GM19240 (cell line): ENCODE results near the gene OR10P1.
"Not testable (repeated sequence)": the region's sequence is repeated elsewhere in the genome, so short reads cannot be mapped to it uniquely, and the experiment has no call there.

ENCODE experiments used
- DNase-seq: peaks from one replicate; pipeline ENCODE4 v3.0.0; 2011; ENCODE audit warnings: low spot score; ENCODE audit not compliant: insufficient read length

Gene OR10P1, protein sequence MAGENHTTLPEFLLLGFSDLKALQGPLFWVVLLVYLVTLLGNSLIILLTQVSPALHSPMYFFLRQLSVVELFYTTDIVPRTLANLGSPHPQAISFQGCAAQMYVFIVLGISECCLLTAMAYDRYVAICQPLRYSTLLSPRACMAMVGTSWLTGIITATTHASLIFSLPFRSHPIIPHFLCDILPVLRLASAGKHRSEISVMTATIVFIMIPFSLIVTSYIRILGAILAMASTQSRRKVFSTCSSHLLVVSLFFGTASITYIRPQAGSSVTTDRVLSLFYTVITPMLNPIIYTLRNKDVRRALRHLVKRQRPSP

DNA sequence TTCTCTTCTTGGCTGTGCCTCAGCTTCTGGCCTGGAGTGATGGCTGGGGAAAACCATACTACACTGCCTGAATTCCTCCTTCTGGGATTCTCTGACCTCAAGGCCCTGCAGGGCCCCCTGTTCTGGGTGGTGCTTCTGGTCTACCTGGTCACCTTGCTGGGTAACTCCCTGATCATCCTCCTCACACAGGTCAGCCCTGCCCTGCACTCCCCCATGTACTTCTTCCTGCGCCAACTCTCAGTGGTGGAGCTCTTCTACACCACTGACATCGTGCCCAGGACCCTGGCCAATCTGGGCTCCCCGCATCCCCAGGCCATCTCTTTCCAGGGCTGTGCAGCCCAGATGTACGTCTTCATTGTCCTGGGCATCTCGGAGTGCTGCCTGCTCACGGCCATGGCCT lies at the start of gene OR10P1:
OR10P1 (plus strand) TSS at position 40 of the 400 bp plus-strand sequence; CDS start at position 40, 0 bp downstream.
- DNase-seq = no peak

DNA sequence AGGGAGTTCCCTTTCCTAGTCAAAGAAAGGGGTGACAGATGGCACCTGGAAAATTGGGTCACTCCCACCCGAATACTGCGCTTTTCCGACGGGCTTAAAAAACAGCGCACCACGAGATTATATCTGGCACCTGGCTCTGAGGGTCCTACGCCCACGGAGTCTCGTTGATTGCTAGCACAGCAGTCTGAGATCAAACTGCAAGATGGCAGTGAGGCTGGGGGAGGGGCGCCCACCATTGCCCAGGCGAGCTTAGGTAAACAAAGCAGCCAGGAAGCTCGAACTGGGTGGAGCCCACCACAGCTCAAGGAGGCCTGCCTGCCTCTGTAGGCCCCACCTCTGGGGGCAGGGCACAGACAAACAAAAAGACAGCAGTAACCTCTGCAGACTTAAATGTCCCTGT lies 46.5 kb upstream of the OR10P1 start:
- not testable (repeated sequence) for DNase-seq

DNA sequence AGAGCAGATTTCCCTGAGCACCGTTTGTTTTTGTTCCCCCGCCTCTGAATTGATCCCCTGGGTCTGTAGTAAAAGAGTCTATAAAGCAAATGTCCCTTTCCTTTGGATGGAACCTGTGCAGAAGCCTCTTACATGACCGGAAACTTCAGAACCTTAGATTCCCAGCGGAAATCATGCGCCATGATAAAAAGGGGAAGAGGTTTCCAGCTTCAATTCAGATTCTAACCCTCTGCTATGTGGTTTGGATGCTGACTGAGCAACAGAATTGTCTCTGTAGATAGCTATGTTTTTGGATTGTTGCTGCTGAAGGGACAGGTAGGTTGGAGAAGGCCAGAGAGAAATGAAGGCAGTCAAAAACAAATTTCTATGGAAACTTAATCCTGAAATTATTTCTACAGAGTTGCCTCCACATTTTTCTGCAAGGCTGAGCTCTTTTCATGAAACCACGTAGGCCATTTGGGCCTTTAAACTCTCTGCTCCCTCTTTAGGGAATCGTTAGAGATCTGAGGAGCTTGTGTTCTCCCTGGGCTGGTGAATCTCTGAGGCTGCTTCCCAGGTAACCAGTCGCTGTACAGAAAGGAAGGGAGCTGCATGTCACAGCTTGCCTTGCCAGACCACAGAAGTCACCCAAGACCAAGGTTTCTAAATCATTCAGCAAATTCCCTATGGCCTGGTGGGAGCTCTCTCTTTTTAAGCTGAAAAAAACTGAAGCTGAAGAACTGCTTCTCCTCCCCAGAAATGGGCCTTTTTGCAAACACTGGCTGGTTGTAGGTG lies 28.7 kb upstream of the OR10P1 start:
- DNase-seq = no peak

DNA sequence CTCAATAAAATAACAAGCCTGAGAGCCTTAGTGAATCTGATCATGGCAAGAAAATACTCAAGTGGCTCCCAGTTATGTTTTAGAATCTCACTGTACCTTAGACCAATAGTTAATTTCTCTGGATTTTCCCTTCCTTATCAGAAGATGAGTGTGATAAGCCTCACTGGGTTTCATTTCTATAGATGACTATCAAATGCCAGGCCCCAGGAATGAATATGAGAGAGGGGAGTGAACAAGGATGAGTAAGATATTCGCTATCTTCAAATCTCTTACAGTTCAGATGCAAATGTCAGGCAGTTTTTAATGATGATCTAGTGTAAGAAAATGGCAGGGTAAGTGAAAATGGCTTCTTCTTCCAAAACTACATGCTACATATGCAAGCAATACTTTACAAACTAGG lies 26.1 kb upstream of the OR10P1 start:
- no peak for DNase-seq

DNA sequence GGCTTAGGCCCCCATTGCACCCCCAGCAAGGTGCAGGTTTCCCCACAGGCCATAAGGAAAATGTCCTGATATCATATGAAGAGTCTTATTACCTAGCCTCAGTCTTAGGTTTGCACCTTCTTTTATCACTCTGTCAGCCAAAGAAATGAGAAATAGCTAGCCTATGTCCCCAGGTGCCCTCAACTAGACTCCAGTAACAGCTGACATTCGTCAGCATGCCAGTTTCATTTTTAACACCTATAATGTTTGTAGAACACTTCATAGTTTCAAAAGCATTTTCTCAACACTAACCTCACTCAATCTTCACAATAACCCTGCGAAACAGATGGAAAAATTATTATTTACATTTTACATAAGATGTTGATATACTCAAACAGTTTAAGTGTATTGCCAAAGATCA lies 24.0 kb upstream of the OR10P1 start:
- no peak for DNase-seq

DNA sequence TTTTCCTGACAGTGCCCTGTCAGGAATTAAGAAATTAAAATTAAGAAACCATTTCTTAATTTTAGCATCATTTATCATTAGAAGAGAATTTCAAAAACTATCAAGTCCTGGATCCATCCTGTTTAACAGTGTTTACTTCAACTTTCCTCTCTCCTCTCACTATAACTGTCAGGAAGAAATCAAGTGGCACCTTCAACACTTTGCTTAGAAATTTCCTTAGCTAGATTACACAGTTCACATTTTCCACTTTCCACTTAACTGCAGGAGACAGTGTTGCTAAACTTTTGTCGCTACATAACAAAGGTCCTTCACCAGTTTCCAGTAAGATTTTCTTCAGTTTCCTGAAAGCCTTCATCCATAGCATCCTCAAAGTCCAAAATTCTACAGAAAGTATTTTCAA lies 21.9 kb upstream of the OR10P1 start:
- DNase-seq = no peak

DNA sequence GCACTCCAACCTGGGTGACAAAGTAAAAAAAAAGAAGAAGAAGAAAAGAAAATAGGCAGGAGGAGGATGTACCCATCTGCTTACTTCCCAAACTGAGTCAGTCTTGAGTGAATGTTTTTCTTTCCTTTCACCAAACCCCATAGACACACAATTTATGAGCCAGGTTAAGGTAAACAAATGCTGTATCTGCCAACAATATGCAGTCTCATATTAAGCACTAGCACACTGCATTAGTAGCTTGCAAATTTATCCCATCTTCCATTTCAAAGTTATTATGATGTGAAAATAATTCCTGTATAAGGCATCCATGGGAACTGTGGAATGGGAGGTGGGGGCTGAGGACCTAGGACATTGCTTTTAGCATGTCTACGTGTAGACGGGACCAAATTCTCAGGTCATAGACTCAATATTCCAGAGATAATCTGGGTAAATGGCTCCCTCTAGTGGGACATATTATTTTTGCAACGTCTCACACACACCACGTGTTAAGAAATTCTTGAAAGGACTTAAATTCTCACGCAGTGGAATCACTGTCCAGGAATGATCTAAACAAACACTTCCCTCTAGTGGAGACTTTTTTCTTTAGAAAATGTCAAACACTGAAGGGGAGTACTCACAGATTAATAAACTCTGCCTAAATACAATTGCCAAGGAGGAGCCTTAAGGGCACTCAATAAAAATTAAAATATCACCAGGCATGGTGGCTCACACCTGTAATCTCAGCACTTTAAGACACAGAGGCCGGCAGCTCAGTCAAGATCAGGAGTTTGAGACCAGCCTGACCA lies 17.1 kb upstream of the OR10P1 start:
- no peak for DNase-seq

DNA sequence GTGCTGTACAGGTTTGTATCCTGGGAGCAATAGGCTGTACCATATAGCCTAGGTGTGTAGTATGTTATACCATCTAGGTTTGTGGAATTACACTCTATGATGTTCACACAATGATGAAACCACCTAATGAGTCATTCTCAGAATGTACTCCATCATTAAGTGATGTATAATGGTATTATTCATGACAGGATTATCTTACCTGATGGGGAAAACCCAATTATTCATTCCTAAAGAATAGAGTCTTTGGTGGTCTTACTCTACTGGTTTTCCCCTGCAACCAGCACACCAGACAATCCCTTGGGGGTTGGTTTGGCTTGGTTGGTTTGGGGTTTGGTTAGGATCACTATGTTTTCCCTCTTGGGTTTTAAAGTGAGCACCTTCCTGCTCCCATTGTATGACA lies 12.6 kb upstream of the OR10P1 start:
- DNase-seq = no peak

DNA sequence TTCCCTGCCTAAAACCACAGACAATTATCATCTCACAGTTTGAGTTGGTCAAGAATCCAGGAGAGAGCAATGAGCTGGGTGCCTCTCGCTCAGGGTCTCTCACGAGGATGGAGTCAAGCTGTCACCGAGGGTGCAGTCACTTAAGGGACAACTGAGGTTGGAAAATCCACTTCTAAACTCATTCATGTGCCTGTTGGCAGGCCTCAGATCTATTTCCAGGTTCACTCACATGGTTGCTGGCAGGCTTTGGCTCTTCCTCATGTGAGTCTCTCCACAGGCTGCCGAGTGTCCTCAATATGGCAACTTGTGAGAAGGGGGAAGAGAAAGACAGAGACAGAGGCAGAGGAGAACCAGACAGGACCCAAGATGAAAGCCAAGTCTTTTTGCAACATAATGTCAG lies 10.5 kb upstream of the OR10P1 start:
- DNase-seq = no peak

DNA sequence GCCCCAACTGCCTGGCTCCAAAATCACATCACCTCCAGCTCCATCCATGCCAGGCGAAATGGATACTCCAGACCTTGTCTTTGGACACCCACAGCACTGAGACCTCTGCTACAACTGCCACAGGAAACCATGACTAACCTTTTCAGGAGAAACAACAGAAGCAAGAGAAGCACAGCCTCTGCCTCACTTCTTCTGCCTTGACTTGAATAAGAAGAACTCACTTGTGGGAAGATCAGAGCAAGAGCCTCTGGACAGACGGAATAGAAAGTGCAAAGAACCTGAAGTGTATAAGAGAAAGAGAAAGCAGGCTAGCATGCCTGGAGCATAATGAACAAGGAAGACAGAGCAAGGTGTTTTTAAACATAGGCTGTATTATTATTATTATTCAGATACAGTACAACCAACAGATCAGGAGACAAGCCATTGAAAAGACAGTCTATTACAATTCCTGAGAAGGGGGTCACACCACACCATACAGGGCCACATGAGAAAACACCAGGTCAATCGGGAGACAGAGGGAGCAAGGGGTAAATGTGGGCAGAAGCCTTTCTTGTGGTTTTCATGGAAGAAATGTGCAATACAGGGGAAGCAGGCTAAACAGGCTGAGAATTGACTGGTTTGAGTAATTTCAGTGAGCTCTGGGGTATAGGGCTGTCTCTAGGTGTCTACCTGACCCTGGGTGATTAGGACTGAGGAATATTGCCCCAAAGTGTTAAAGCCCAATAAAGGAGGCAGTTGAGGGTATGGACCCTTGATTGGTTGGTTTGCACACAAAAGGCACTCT lies 7.4 kb upstream of the OR10P1 start:
- DNase-seq = no peak

DNA sequence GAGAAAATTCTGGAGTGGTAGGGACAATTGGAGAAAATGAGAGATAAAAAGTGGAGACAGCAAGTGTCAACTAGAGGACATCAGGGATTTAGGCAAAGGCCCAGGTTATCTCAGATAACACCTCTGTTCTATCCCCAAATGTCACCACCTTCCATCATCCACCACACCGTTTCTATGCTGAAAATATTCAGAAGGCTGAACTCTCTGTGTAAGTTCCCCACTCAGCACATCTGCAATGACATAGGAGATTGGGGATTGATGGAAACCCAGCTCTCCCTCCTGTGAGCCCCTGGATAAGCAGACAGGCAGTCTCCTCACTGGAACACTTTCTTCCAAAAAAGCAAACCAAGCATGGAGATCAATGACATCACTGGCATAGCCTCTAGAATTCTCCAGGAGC lies 5.6 kb upstream of the OR10P1 start:
- DNase-seq = no peak

DNA sequence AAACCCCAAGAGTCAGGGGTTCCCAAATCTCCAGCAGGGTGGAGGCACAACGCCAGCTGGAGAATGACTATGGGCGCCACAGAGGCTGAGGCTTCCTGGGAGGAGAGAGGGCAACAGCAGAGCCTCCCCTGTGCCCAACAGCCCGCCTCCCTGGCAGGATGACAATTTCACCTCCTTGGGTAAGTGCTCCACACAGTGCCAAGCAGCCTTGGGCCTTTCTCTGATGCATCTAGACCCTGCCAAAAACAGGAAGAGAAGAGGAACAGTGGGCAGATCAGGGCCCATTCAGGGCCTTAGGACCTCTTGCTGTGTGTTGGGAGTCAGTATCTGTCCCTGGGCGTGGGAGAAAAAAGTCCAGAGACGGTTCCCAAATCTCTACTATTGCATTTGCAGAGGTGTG lies 5.0 kb upstream of the OR10P1 start:
- no peak for DNase-seq

DNA sequence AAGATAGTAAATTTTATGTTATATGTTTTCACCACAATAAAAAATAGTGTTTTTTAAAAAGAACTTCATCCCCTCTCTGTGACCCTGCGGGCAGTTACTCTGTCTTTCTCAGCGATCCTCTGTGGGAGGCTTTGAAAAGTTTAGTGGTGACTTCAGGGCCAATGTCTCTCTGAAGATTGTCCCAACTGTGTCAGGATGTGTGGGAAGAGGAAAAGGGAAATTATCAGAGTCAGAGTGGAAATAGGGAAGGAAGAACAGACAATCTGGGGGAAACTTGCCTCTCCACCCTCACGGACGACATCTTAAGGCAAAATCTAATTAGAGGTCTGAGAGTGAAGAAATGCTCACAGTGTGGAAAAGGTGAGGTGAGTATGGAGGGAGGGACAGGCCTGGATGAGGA lies 3.5 kb upstream of the OR10P1 start:
- DNase-seq = no peak

DNA sequence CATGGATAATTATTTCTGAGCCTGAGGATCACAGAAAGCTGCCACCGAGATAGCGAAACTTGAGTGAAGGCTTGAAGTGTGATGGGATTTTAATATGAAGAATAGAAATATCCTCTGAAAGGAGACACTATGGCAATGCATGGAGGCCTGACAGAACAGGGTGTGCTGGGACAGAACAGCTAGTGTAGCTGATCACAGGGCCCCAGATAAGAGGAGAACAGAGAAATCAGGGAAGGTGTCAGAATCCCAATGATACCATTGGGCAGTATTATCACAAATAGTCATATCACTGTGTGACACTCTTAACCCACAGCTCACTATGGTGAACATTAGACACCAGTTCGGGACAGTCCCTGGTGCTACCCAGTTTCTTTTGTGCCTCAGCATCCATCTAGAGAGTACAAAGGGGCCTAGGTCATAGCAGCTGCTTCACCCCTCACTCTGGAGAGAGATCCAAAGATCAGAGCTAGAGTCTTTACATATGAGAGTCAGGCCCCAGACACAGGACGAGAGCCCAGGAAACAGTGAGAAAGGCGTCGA lies 506 bp upstream of the OR10P1 start:
- no peak for DNase-seq

DNA sequence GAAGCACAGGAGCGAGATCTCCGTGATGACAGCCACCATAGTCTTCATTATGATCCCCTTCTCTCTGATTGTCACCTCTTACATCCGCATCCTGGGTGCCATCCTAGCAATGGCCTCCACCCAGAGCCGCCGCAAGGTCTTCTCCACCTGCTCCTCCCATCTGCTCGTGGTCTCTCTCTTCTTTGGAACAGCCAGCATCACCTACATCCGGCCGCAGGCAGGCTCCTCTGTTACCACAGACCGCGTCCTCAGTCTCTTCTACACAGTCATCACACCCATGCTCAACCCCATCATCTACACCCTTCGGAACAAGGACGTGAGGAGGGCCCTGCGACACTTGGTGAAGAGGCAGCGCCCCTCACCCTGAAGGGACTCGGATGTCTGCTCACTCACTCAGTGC lies 775 bp downstream of the OR10P1 start:
- DNase-seq = no peak

DNA sequence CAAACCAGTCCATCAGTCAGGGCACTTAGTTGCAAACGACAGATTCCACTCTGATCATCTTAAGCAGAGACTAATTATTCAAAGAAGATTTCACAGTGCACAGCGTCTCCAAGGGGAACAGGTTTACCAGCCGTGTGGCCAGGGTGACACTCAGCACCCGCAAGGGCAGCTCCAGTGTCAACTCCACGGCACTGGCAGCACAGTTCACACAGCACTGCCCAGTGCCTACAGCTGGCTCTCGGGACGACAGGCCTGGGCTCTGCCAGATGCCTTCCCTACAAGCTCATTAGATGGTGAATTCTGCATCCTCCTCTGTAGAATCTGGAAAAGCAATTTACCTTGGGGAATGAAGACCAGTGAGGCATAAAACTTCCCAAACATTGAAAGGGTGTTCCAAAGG lies 4.9 kb downstream of the OR10P1 start:
- DNase-seq = no peak

DNA sequence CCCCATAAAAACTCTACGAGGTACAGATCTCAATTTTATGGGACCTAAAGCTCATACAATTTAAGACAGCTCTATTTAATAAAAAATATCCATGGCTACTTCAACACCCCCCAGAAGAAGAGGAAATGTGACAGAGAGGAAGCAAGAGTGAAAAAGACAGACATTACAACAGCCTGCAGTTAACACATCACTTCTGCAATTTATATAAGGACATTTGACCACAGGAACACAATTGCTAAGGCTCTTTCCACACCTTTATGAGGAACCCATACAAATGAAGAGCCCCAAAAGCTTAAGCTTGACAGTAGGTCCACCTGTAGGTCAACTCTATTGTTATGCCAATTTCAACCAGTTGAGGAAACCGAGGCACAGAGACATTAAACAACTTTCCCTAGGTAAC lies 5.6 kb downstream of the OR10P1 start:
- no peak for DNase-seq

DNA sequence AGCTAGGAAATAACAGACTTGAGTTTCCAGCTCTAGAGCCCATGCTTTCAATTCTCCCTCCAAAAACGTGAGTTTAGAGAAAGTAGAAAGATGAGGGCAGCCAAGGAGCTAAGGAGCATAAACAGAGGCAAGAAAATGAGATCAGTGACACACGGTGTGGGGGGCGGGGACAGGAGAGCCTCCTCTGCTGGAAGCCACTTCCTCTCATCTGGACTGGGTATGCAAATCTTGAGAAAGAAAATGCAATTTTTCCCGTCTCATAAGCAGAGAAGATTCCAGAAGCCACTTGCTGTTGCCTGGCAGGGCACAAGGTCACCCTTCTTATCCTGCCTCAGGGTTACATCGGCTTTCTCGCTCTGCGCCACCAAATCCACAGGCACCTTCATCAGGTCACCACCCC lies 6.0 kb downstream of the OR10P1 start:
- DNase-seq = no peak

DNA sequence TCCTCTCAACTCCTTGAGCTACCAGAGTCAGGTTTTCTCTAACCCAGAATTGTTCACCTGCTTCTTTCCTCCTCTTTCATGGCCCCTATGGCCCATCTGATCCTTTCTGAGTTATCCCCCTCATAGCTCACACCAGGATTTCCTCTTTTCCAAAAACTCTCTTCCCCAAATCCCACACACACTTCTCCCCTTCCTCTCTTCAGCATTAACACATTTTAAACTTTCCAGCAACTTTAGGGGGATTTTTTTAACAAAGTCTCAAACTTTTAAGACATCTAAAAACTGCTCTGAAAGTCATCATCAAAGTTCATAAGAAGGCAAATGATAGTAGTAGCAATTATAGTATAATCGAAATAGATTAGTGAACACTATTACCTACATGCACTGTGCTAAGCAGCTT lies 7.9 kb downstream of the OR10P1 start:
- DNase-seq = no peak

DNA sequence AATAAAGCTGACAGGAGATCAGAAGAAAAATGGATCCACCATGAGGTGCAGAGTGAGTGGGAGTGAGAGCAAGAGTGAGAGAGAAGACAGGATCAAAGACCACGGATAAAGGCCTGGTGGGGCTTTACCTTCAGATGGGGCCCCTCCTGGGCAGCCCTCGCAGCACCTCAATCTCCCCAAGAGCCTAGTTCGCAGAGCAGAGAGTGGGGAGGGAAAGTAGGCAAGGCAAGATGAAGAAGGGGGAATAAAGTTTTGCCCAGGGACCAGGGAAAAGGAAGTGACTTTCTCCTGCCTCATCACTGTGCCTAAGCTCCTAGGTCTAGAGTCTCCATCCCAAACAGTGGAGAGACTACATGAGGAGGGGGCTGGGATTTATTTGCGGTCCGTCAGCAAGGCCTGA lies 10.3 kb downstream of the OR10P1 start:
- no peak for DNase-seq

DNA sequence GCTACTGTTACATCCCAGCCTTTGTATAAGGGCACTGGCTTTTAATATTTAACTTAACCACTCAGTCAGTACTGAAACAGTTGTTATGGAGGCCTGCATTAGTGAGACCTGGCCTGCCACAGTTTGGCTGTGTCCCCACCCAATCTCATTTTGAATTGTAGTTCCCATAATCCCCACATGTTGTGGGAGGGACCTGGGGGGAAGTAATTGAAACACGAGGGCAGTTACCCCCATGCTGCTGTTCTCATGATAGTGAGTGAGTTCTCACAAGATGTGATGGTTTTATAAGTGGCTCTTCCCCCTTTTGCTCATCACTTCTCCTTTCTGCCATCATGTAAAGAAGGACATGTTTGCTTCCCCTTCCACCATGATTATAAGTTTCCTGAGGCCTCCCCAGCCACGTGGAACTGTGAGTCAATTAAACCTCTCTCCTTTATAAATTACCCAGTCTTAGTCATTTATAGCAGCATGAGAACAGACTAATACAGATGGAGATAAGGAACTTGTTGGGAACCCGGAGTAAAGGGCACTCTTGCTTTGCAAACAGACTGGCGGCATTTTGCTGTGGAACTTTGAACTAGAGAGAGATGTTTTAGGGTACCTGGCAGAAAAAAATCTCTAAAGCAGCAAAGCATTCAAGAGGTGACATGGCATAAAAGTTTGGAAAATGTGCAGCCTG lies 14.1 kb downstream of the OR10P1 start:
- not testable (repeated sequence) for DNase-seq
